ENCODE data around the gene KPNA5.
"Not testable (repeated sequence)": the region's sequence is repeated elsewhere in the genome, so short reads cannot be mapped to it uniquely, and the experiment has no call there.

The KPNA5 gene

DNA sequence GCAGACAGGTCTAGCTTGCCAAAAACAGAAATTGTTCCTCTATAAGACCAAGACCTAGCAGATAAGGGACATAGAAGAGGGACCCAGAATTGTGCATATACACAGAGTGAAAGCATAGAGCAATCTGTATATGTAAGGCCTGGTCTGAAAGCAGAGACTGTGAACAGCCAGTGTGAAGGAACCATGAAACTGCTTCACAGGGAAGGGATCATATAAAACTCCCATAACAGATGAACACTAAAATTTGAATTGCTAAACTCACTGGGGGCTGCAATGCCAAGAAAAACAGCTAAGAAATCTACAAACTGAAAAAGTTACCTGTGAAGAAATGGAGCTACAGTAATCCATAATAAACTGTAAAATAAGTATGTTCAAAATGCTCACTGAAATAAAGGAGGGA lies 19.4 kb upstream of the KPNA5 start:
- TF ChIP-seq, protein P1, sequence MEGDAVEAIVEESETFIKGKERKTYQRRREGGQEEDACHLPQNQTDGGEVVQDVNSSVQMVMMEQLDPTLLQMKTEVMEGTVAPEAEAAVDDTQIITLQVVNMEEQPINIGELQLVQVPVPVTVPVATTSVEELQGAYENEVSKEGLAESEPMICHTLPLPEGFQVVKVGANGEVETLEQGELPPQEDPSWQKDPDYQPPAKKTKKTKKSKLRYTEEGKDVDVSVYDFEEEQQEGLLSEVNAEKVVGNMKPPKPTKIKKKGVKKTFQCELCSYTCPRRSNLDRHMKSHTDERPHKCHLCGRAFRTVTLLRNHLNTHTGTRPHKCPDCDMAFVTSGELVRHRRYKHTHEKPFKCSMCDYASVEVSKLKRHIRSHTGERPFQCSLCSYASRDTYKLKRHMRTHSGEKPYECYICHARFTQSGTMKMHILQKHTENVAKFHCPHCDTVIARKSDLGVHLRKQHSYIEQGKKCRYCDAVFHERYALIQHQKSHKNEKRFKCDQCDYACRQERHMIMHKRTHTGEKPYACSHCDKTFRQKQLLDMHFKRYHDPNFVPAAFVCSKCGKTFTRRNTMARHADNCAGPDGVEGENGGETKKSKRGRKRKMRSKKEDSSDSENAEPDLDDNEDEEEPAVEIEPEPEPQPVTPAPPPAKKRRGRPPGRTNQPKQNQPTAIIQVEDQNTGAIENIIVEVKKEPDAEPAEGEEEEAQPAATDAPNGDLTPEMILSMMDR (IDR thresholded peaks at IDR 0.05; ENCODE audit: low read depth, low read length, missing control alignments) = no peak
- in situ Hi-C loops (cut with HindIII; ENCODE audit: low sequenced_read_pairs) = no loop called here
- H3K4me3 ChIP-seq (ENCODE audit: low read depth, low read length) = no peak overlapping the region
- DNase-seq (ENCODE audit: low read depth) = no peak

DNA sequence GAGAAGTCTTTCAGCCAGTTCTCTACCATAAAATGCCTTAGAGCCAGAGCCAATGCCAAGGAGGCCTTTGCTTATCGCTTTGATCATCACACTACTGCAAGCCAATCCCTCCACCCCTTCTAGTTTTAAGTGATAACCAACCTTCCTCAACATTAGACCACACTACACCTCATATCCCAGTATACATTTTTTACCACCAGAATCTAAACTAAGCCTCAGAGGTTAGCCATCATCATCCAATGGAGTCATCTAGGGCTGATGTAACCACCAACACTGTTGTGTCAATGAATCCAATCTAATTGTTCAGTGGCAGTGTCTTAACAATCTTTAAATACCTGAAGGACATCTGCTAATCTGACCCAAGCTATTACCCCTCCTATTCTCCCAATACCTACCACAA lies 18.8 kb upstream of the KPNA5 start:
- TF ChIP-seq, protein P1 (IDR thresholded peaks at IDR 0.05; ENCODE audit: low read depth, low read length, missing control alignments) = no peak
- DNase-seq (ENCODE audit: low read depth) = no peak
- no peak overlapping the region for H3K4me3 ChIP-seq (ENCODE audit: low read depth, low read length)
- in situ Hi-C loops (cut with HindIII; ENCODE audit: low sequenced_read_pairs) = no loop called here

- H3K4me3 ChIP-seq (ENCODE audit: low read depth, low read length) = no peak overlapping the region
- TF ChIP-seq, protein P1 (IDR thresholded peaks at IDR 0.05; ENCODE audit: low read depth, low read length, missing control alignments) = no peak
- in situ Hi-C loops (cut with HindIII; ENCODE audit: low sequenced_read_pairs) = no loop called here
- no peak for DNase-seq (ENCODE audit: low read depth)
Measured at GRCh38 chr6:116663308-116663707, 17.7 kb upstream of the KPNA5 start.

GRCh38 chr6:116664169-116664568 lies 16.8 kb upstream of the KPNA5 start:
- DNase-seq (ENCODE audit: low read depth); in situ Hi-C loops (cut with HindIII; ENCODE audit: low sequenced_read_pairs); H3K4me3 ChIP-seq (ENCODE audit: low read depth, low read length): not testable (repeated sequence)

- no peak overlapping the region for H3K4me3 ChIP-seq (ENCODE audit: low read depth, low read length)
- TF ChIP-seq, protein P1 (IDR thresholded peaks at IDR 0.05; ENCODE audit: low read depth, low read length, missing control alignments) = no peak
- in situ Hi-C loops (cut with HindIII; ENCODE audit: low sequenced_read_pairs) = no loop called here
- no peak for DNase-seq (ENCODE audit: low read depth)
Measured at GRCh38 chr6:116665464-116665863, 15.5 kb upstream of the KPNA5 start.

GRCh38 chr6:116666869-116667268 lies 14.1 kb upstream of the KPNA5 start:
- in situ Hi-C loops (cut with HindIII; ENCODE audit: low sequenced_read_pairs) = no loop called here
- DNase-seq (ENCODE audit: low read depth) = no peak
- no peak overlapping the region for H3K4me3 ChIP-seq (ENCODE audit: low read depth, low read length)
- TF ChIP-seq, protein P1 (IDR thresholded peaks at IDR 0.05; ENCODE audit: low read depth, low read length, missing control alignments) = no peak

- no peak for DNase-seq (ENCODE audit: low read depth)
- peak overlapping the region; percentile 72 for H3K4me3 ChIP-seq (ENCODE audit: low read depth, low read length)
- TF ChIP-seq, protein P1 (IDR thresholded peaks at IDR 0.05; ENCODE audit: low read depth, low read length, missing control alignments) = no peak
- in situ Hi-C loops (cut with HindIII; ENCODE audit: low sequenced_read_pairs) = no loop called here
Measured at GRCh38 chr6:116667623-116668022, 13.4 kb upstream of the KPNA5 start.

All from astrocyte of the cerebellum (primary cell).